ENCODE measurements around the gene SPACA7.

DNA sequence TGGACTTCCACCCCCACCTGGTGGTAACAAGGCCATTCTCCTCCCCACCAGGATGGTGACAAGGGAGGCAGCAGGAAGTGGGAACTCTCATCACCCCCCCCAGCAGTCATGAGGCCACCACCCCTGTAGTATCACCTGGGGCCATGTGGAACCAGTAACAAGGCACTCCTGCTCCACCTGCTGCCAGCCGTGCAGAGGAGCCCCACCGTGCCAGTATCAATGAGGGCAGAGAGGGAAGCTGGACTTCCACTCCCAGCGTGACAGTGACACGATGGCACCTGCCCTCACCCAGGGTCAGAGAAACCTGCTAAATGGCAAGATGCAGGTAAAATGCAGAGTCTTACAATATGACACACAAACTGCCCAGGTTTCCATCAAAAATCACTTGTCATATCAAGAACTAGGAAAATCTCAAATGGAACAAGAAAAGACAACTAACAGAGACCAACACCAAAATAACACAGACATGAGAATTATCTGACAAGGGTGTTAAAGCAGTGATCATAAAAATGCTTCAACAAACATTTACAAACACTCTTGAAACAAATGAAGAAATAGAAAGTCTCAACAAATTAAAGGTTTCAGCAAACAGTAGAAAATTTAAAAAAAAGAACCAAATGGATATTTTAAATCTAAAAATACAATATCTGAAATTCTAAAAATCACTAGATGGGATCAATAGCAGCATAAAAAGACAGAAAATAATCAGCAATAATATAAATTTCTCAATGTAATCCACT lies 9.1 kb upstream of the SPACA7 start:
- TF ChIP-seq, protein P1, sequence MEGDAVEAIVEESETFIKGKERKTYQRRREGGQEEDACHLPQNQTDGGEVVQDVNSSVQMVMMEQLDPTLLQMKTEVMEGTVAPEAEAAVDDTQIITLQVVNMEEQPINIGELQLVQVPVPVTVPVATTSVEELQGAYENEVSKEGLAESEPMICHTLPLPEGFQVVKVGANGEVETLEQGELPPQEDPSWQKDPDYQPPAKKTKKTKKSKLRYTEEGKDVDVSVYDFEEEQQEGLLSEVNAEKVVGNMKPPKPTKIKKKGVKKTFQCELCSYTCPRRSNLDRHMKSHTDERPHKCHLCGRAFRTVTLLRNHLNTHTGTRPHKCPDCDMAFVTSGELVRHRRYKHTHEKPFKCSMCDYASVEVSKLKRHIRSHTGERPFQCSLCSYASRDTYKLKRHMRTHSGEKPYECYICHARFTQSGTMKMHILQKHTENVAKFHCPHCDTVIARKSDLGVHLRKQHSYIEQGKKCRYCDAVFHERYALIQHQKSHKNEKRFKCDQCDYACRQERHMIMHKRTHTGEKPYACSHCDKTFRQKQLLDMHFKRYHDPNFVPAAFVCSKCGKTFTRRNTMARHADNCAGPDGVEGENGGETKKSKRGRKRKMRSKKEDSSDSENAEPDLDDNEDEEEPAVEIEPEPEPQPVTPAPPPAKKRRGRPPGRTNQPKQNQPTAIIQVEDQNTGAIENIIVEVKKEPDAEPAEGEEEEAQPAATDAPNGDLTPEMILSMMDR (IDR thresholded peaks at IDR 0.05; ENCODE audit: poor library complexity, severe bottlenecking): no peak
- TF ChIP-seq EP300 (conservative IDR thresholded peaks at IDR 0.05; ENCODE audit: poor library complexity, severe bottlenecking) (no peak), POLR2AphosphoS5 (IDR thresholded peaks at IDR 0.05) (no peak), RAD21 (conservative IDR thresholded peaks at IDR 0.05) (no peak), REST (IDR thresholded peaks at IDR 0.05; ENCODE audit: borderline replicate concordance) (no peak), EZH2 (IDR thresholded peaks at IDR 0.05; ENCODE audit: borderline replicate concordance, insufficient read depth, low read length, poor library complexity, severe bottlenecking) (no peak)
